Brain microvascular endothelial cell (primary cell): ENCODE data around the gene SOX8.

Source experiments
- DNase-seq: peaks from one replicate; pipeline ENCODE4 v3.0.0-alpha.2; 2020
- H3K27ac ChIP-seq: fragments of 250-450 bp; sonication (Bioruptor Pico); 2 replicates; pipeline ENCODE4 v1.5.1; 2020; ENCODE audit warnings: mild to moderate bottlenecking, moderate library complexity
- H3K27me3 ChIP-seq: fragments of 250-450 bp; sonication (Bioruptor Pico); replicated peaks from 2 replicates; pipeline ENCODE4 v1.5.1; 2020; ENCODE audit warnings: mild to moderate bottlenecking
- H3K36me3 ChIP-seq: fragments of 250-450 bp; sonication (Bioruptor Pico); replicated peaks from 2 replicates; pipeline ENCODE4 v1.5.1; 2020; ENCODE audit warnings: mild to moderate bottlenecking
- H3K4me3 ChIP-seq: 2 replicates; pipeline ENCODE4 v1.5.1; 2011; ENCODE audit warnings: low read depth, mild to moderate bottlenecking, control low read depth, low read length, moderate library complexity
- CTCF ChIP-seq: IDR thresholded peaks from 2 replicates; pipeline ENCODE4 v1.5.1; 2011; ENCODE audit warnings: low read depth, mild to moderate bottlenecking, moderate library complexity, low read length, control low read depth, inconsistent platforms; ENCODE audit errors: missing control alignments
- in situ Hi-C: cut with HindIII; loops from 2 replicates; pipeline ENCODE4 v1.10.0; 2017; ENCODE audit warnings: low sequenced_read_pairs, low pct_ligation_motif_present

Gene SOX8

GRCh38 chr16:998211-998610, 16.6 kb downstream of the SOX8 start:
- H3K27ac ChIP-seq, result no peak overlapping the region
- no peak for TF ChIP-seq CTCF
- in situ Hi-C loops, result loop anchor here (25.0 kb wide), 2 partner anchors 161 to 286 kb away; partner anchors contain the start of genes ANTKMT, FBXL16 and METRN
- no peak for DNase-seq
- no peak overlapping the region for H3K4me3 ChIP-seq
- H3K36me3 ChIP-seq, result no peaks in the 10 kb centered on the region
- peaks cover 34% of the 10 kb centered on the region for H3K27me3 ChIP-seq

- H3K27ac ChIP-seq, result no peak overlapping the region
- H3K36me3 ChIP-seq, result no peaks in the 10 kb centered on the region
- no peak overlapping the region for H3K4me3 ChIP-seq
- H3K27me3 ChIP-seq, result peaks cover 34% of the 10 kb centered on the region
- in situ Hi-C loops, result loop anchor here (25.0 kb wide), 2 partner anchors 161 to 286 kb away; partner anchors contain the start of genes ANTKMT, FBXL16 and METRN
- no peak for DNase-seq
- TF ChIP-seq CTCF, result no peak
Observed at GRCh38 chr16:998615-999014, 17.0 kb downstream of the SOX8 start.

DNA sequence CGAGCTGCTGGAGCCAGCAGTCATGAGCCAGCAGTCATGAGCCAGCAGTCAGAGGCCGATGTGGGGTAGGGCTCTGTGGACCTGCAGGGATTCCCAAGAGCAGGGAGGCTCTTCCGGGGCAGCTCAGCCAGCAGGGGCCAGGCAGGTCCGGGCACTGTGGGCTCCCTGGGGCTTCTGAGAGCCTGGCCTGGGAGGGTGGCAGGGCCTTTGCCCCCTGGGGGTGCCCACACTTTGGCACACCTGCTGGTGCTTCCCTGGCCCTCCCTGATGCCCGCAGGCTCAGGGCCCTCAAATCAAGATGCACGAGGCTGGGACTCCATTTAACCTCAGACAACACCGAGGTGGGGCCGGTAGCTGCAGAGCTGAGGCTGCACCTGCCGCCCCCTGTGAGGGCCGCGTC, 18.1 kb downstream of the SOX8 start:
- H3K27me3 ChIP-seq, result peaks cover 34% of the 10 kb centered on the region
- DNase-seq, result no peak
- no peak for TF ChIP-seq CTCF
- no peaks in the 10 kb centered on the region for H3K36me3 ChIP-seq
- no peak overlapping the region for H3K27ac ChIP-seq
- H3K4me3 ChIP-seq, result no peak overlapping the region
- in situ Hi-C loops, result loop anchor here (25.0 kb wide), 2 partner anchors 162 to 287 kb away; partner anchors contain the start of genes ANTKMT, FBXL16 and METRN

DNA sequence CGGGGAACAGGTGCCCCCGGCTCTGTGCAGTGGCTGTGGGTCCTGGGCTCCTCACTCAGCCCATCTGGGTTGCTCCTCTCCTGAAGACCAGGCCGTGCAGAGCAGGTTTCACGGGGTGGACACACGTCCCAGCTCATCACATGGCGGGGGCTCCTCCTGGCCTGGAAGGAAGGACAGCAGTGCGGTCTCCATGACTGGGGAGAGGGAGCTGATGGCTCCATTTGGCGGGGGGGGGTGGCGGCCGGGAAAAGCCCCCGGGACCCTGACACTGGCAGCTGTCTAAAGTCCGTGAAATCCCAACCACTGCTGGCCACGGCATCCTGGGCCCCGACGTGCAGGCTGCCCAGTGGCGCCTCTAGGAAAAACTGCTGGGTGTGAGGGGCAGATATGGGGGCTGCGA, 19.0 kb downstream of the SOX8 start:
- in situ Hi-C loops, result no loop called here

DNA sequence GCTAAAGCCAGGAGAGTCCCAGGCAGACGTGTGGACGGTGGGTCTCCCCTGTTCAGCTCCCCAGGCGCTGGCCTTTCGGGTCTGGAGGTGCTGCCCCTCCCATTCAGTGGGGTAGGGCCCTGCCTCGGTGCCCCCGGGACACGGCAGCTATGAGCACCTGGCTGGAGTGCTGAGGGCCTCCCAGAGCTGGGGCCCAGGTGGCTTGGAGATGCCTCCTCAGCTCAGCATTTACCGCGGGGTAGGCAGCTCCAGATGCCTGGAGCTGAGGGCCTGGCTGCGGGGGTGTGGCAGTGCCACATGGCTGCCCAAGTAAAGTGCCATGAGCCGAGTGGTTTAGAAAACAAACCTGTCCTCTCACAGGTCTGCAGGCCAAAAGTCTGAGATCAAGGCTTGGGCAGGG, 19.5 kb downstream of the SOX8 start:
- in situ Hi-C loops, result no loop called here
- Histone ChIP-seq H3K4me3 (no peak overlapping the region), H3K36me3 (no peaks in the 10 kb centered on the region), H3K27ac (no peak overlapping the region), H3K27me3 (peaks cover 41% of the 10 kb centered on the region)
- no peak for TF ChIP-seq CTCF
- no peak for DNase-seq

More for the DNA sequence above, 19.0 kb downstream of the SOX8 start:
- Histone ChIP-seq H3K27me3 (peaks cover 39% of the 10 kb centered on the region), H3K36me3 (no peaks in the 10 kb centered on the region), H3K27ac (no peak overlapping the region), H3K4me3 (no peak overlapping the region)
- no peak for TF ChIP-seq CTCF
- no peak for DNase-seq
